ENCODE measurements around the gene NFIX. TPM values are rescaled to one million over a fixed set of nuclear protein-coding genes. Genes with fewer than 3 reads are reported as not detected.
A peak's percentile ranks its signal among the peaks of the same experiment; 100 is the strongest.

The NFIX gene
- total and polyA plus RNA-seq, 2 of the 13 experiments (the other 11 are each of a cell fraction or from before 2014, with no cell fraction given), result 3.4 to 5.4 TPM

DNA sequence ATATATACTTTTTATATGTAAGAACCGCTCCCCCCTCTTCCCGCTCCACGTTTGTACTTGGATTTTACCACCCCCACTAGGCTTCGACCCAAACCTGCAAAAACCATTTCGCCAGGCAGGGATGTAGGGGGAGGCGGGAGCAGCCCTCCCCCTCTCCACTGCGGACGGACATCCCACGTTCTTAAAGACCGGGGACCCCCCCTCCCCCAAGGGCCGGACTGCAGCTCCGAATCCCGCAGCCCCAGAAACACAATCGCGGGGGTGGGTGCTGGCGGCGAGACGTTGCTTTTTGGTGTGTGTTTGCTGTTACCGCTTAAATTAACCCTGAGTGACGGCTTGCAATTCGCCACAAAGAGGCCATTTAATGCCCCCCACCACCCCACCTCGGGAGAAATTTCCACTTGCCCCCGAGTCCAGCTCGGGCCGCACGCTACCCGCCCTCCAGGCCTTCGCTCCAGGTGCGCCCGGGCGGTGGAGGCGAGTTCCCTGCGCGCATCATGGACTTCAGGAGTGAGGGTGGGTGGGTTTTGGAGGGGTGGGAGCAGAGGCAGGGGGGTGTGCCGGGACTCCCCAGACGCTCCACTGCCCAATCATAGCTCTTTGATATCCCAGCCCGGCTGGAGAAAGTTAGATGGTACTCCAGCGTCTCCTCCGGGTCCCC lies 15.8 kb downstream of the NFIX start (continued):
- TF ChIP-seq, protein P1, sequence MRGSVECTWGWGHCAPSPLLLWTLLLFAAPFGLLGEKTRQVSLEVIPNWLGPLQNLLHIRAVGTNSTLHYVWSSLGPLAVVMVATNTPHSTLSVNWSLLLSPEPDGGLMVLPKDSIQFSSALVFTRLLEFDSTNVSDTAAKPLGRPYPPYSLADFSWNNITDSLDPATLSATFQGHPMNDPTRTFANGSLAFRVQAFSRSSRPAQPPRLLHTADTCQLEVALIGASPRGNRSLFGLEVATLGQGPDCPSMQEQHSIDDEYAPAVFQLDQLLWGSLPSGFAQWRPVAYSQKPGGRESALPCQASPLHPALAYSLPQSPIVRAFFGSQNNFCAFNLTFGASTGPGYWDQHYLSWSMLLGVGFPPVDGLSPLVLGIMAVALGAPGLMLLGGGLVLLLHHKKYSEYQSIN (CRISPR knock-in tag; IDR thresholded peaks at IDR 0.05; ENCODE audit: borderline replicate concordance), result no peak
- TF ChIP-seq ZNF24 (IDR thresholded peaks at IDR 0.05) (no peak), DPF2 (CRISPR knock-in tag; IDR thresholded peaks at IDR 0.05; ENCODE audit: borderline replicate concordance, low read depth) (no peak), ZFYVE20 (CRISPR knock-in tag; IDR thresholded peaks at IDR 0.05; ENCODE audit: borderline replicate concordance, low read depth) (no peak)

DNA sequence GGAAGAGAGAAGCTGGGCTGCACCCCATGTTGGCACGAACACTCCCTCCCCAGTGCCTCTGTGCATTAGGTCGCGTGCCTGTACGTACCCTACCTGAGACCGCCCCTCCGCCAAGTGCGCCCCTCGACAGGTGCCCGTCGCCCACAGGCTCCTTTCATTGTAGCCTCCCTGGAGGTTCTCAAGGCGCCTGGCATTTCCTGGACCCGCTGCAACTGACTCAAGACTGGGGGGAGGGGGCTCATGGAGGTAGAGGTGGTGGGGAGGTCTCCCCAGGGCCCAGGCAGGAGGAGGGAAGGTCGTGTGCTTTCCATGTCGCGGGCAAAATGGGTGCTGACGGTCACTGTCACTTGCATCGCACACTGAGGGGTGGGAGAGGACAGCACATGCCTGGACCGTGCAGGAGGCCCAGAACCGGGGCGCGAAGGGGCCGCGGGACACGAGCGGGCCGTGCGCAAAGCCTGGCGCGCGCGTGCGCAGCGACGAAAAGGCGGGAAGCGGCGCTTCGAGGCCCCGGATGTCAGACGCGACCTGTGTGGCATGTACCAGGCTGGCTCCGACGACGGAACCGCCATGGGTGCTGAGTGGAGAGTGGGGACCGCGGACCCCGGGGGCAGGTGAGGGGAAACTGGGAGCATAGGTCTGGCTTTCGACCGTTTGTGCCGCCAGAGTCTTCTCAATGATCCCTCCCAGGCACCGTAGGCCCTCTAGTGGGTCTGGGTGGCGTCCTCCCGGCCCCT lies 16.5 kb downstream of the NFIX start:
- H2AFZ ChIP-seq (ENCODE audit: low read length), result no peak overlapping the region
- intact Hi-C loops (cut with micrococcal nuclease; ENCODE audit: unreplicated experiment) (no loop called here), in situ Hi-C loops (cut with HindIII; ENCODE audit: extremely low pct_ligation_motif_present, low pct_unique_long_range_greater_than_20kb) (no loop called here)
- peaks cover 31% of the 10 kb centered on the region for H3K4me1 ChIP-seq (ENCODE audit: insufficient read depth, low read length)
- H4K20me1 ChIP-seq (ENCODE audit: insufficient read depth, low read length), result no peaks in the 10 kb centered on the region
- no peaks in the 10 kb centered on the region for H3K27me3 ChIP-seq (ENCODE audit: control insufficient read depth in 1 of 2, insufficient read depth in 2 of 2, low read length in 2 of 2)
- no peak overlapping the region for H3K4me2 ChIP-seq (ENCODE audit: low read depth, low read length)
- peaks cover 2 to 4% of the 10 kb centered on the region in 2 experiments; a peak in 2 of 5 replicates for H3K36me3 ChIP-seq (replicated peaks in 1 of 2; ENCODE audit: control insufficient read depth in 1 of 2, insufficient read depth in 2 of 2, low read length in 2 of 2)
- ChIA-PET CTCF (ENCODE audit: low intra/inter-chr PET ratio, low total read pairs) (no interaction called here), POLR2A (interaction anchor here (1.0 kb wide), 1 partner anchor 10 kb away, joined by 3 read pairs; no protein-coding TSS in a partner anchor)
- ATAC-seq, result no peak
- H3K4me3 ChIP-seq (replicated peaks in 1 of 3; ENCODE audit: insufficient read depth in 1 of 3, low read depth in 2 of 3, low read length in 3 of 3), result no peak overlapping the region
- 98% methylated on average over 48 of the region's 54 CpGs for WGBS (ENCODE audit: low lambda C conversion rate)
- BruUV-seq (replicated peaks), result no TSS peak
- FAIRE-seq, result no peak
- no peak overlapping the region for H3K27ac ChIP-seq (ENCODE audit: extremely low read length, insufficient read depth, low read length)
- no peak for DNase-seq (ENCODE audit: low spot score)
- peaks cover 25% of the 10 kb centered on the region for H3K79me2 ChIP-seq (ENCODE audit: insufficient read depth, low read length)
- H3K9ac ChIP-seq (ENCODE audit: insufficient read depth, low read depth, low read length), result no peak overlapping the region
- TF ChIP-seq ZBTB33 (CRISPR knock-in tag; IDR thresholded peaks at IDR 0.05) (peak; percentile 69; the same call in 1 of the 2 replicates), AGO2 (optimal IDR thresholded peaks at IDR 0.05; ENCODE audit: low read depth, low read length) (peak; percentile 82), HOXA3 (CRISPR knock-in tag; IDR thresholded peaks at IDR 0.05) (peak; percentile 36), HNRNPL (IDR thresholded peaks at IDR 0.05; ENCODE audit: low read depth, low read length) (0 out of 2 replicates have a peak, but pooled peaks have one; percentile 45), CHD2 (IDR thresholded peaks at IDR 0.05; ENCODE audit: low read depth, low read length) (no peak)
- no peaks in the 10 kb centered on the region for H3K9me3 ChIP-seq (ENCODE audit: low read length)
